ENCODE measurements around the gene TMEM255B.

The TMEM255B gene

DNA sequence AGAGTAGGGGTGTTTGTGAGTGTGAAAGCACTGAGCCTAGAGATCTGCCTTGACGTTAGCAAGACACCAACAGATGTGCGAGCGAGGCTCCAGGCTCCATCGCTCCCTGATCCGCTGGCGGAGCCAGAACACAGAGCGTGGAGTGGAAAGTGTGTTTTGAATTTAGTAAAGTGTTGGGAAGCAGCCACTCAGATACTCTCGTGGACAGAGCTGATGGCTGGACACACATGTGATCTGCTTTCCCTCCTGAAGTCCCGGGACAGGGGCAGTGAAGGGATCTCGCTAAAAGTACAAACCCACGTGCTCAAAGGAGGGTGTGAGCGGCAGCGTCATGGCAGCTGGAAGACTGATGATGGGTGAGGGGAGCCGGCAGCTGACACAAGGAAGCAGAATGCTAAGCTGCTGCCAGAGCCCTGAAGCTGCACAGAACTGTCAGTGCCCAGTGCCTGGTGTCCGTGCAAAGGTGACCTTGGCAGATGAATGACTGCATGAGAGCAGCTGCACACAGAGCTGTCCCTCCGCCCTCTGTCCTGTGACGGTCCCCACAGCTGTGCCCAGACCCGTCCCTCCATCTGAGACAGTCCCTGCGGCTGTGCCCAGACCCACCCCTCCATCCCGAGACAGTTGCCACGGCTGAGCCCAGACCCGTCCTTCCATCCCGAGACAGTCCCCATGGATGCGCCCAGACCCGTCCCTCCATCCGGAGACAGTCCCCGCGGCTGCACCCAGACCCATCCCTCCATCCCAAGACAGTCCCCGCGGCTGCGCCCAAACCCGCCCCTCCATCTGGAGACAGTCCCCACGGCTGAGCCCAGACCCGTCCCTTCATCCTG, 29.6 kb upstream of the TMEM255B start:
- peaks cover 9% of the 10 kb centered on the region for H3K4me1 ChIP-seq (ENCODE audit: control insufficient read depth, insufficient read depth, low read length)
- H3K27me3 ChIP-seq (ENCODE audit: control insufficient read depth, insufficient read depth, low read length), result peaks cover 33% of the 10 kb centered on the region
- peak overlapping the region; percentile 37 for H3K4me2 ChIP-seq (ENCODE audit: low read length)
- H3K4me3 ChIP-seq (ENCODE audit: low read length), result no peak overlapping the region
- H3K9me3 ChIP-seq (replicated peaks; ENCODE audit: low read length), result no peaks in the 10 kb centered on the region
- no peaks in the 10 kb centered on the region for H3K36me3 ChIP-seq (ENCODE audit: insufficient read depth, low read length)
- no peak overlapping the region for H3K9ac ChIP-seq (ENCODE audit: low read depth, low read length)

DNA sequence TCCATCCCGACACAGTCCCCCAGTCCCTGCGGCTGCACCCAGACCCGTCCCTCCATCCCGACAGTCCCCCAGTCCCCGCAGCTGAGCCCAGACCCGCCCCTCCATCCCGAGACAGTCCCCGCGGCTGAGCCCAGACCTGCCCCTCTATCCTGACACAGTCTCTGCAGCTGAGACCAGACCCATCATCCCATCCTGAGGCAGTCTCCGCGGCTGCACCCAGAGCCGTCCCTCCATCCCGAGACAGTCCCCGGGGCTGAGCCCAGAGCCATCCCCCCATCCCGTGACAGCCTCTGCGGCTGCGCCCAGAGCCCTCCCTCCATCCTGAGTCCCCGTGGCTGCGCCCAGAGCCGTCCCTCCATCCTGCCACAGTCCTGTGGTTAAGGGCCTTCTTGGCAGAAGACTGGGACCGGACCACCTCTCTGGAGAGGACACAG, 28.8 kb upstream of the TMEM255B start:
- Histone ChIP-seq H3K4me1 (ENCODE audit: control insufficient read depth, insufficient read depth, low read length) (peaks cover 7% of the 10 kb centered on the region), H3K36me3 (ENCODE audit: insufficient read depth, low read length) (no peaks in the 10 kb centered on the region), H3K27me3 (ENCODE audit: control insufficient read depth, insufficient read depth, low read length) (peaks cover 36% of the 10 kb centered on the region), H3K9ac (ENCODE audit: low read depth, low read length) (no peak overlapping the region), H3K4me3 (ENCODE audit: low read length) (no peak overlapping the region), H3K9me3 (replicated peaks; ENCODE audit: low read length) (no peaks in the 10 kb centered on the region), H3K4me2 (ENCODE audit: low read length) (no peak overlapping the region)

DNA sequence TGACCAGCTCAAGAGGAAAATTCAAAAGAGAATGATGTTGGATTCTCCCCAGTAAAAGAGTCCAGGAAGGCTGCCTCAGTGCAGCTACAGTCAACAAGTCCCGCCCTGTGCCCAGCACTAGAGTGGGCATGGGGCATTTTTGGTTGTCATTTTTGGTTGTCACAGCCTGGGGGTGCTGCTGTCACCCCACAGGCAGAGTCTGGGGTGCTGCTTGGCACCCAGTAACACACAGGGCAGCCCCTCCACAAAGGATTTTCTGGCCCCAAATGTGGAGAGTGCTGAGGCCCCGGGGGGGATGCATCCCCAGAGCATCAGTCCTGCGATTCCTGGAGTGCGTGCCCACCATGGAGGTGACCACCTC, 28.2 kb upstream of the TMEM255B start:
- Histone ChIP-seq H3K4me2 (ENCODE audit: low read length) (no peak overlapping the region), H3K9ac (ENCODE audit: low read depth, low read length) (no peak overlapping the region), H3K9me3 (replicated peaks; ENCODE audit: low read length) (no peaks in the 10 kb centered on the region), H3K4me3 (ENCODE audit: low read length) (no peak overlapping the region), H3K4me1 (ENCODE audit: control insufficient read depth, insufficient read depth, low read length) (peaks cover 7% of the 10 kb centered on the region), H3K27me3 (ENCODE audit: control insufficient read depth, insufficient read depth, low read length) (peaks cover 36% of the 10 kb centered on the region), H3K36me3 (ENCODE audit: insufficient read depth, low read length) (no peaks in the 10 kb centered on the region)

DNA sequence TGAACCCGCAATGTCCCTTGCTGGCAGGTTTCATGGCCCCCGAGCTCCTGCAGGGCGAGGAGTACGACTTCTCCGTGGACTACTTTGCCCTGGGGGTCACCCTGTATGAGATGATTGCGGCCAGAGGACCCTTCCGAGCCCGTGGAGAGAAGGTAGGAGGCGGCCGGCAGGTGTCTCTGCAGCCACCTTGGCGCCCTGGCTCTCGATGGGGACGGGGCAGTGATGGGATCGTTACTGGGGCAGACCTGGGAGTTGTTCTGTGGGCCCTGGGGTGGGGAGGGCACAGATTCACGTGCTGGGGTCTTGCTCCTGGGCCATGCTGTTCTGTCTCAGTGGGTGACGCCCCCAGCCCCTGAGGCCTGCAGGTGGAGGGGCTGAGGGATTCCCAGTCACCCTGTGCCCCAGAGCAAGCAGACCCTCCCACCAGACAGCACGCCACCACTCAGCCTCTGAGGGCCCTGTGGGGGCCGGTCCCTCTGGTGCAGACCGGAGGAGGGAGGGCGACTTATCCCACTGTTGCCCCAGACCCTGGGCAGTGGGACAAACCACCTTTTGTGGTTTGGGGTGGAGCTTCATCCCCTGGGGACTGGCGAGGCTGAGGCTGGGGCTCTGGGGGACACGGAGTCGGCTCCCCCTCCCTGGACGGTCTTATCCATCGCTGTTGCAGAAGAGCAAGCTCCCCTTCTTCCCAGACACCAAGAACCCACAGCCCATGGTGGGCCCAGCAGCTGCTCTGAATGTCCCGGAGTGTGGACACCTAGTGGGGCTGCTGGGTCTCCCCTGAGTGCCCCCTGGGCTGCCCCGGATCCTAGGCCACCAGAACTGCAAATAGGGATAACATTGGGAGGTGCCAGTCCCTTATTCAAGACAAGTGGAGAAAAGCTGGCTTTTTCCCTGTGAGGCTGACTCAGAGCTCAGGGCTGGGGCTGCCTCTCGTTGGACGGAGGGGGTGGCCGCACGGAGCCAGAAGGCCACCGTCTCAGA, 27.5 kb upstream of the TMEM255B start:
- H3K4me2 ChIP-seq (ENCODE audit: low read length), result no peak overlapping the region
- H3K9me3 ChIP-seq (replicated peaks; ENCODE audit: low read length), result no peaks in the 10 kb centered on the region
- H3K4me1 ChIP-seq (ENCODE audit: control insufficient read depth, insufficient read depth, low read length), result peaks cover 7% of the 10 kb centered on the region
- H3K4me3 ChIP-seq (ENCODE audit: low read length), result no peak overlapping the region
- H3K36me3 ChIP-seq (ENCODE audit: insufficient read depth, low read length), result no peaks in the 10 kb centered on the region
- no peak overlapping the region for H3K9ac ChIP-seq (ENCODE audit: low read depth, low read length)
- H3K27me3 ChIP-seq (ENCODE audit: control insufficient read depth, insufficient read depth, low read length), result peaks cover 37% of the 10 kb centered on the region

DNA sequence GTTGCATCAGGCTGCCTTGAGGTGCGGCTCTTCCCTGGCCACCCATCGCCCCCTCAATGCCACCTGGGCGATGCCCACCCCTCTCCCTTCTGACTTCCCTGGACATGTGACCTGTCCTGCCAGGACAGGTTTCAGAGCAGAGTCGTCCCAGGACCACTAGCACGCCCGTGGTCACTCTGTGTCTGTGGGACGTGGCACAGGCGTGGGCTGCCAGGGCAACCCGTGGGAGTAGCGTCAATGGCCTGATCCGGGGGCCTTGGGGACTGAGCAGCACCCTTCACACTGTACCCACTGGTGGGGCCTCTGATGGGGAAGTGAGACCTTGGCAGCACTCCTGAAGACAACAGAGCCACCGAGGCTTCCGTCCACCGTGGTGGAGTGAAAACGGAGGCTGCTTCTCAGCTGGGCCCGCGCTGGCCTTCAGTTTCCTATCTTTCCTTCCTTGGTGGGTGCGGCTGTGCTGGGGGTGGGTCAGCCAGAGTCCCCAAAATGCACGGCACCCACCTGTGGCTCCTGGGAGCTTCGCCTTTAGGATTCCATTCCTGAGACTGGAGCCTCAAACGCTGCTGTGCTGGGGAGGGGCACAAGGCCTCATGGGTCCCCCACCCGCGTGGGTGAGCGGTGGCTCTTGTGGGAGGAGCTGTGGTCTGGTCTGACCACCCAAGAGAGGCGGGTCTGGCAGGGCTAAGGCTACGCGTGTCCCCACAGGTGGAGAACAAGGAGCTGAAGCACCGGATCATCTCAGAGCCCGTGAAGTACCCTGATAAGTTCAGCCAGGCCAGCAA, 26.7 kb upstream of the TMEM255B start:
- H3K9ac ChIP-seq (ENCODE audit: low read depth, low read length), result no peak overlapping the region
- H3K27me3 ChIP-seq (ENCODE audit: control insufficient read depth, insufficient read depth, low read length), result peaks cover 43% of the 10 kb centered on the region
- H3K36me3 ChIP-seq (ENCODE audit: insufficient read depth, low read length), result no peaks in the 10 kb centered on the region
- no peak overlapping the region for H3K4me3 ChIP-seq (ENCODE audit: low read length)
- no peaks in the 10 kb centered on the region for H3K9me3 ChIP-seq (replicated peaks; ENCODE audit: low read length)
- peaks cover 7% of the 10 kb centered on the region for H3K4me1 ChIP-seq (ENCODE audit: control insufficient read depth, insufficient read depth, low read length)
- H3K4me2 ChIP-seq (ENCODE audit: low read length), result no peak overlapping the region

DNA sequence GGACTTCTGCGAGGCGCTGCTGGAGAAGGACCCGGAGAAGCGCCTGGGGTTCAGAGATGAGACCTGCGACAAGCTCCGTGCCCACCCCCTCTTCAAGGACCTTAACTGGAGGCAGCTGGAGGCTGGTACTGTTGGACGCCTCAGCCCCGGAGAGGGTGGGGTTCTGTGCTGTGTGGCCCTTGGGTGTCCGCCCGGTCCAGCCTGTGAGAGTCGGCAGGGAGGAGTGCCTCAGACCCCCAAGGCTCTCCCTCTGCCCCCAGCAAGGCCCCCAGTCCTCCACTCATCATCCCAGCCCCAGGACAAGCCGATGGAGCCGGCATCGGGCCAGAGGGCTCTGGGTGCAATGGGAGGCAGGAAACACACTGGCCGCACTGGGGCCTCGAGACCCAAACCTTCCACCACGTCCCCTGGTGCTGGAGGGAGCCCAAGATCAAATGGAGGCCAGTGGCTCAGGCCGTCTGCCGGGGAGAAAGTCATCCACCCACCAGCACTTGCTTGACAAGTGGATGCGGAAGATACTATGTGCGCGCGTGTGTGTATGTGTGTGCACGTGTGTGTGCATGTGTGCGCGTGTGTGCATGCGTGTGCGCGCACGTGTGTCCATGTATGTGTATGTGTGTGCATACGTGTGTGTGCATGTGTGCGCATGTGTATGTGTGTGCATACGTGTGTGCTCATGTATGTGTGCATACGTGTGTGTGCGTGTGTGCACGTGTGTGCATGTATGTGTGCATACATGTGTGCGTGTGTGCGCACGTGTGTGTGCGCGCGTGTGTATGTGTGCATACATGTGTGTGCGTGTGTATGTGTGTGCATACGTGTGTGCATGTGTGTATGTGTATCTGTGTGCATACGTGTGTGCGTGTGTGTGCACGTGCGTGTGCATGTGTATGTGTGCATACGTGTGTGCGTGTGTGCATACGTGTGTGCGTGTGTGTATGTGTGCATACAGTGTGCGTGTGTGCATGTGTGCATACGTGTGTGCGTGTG, 25.8 kb upstream of the TMEM255B start:
- Histone ChIP-seq H3K9ac (ENCODE audit: low read depth, low read length) (no peak overlapping the region), H3K36me3 (ENCODE audit: insufficient read depth, low read length) (no peaks in the 10 kb centered on the region), H3K4me2 (ENCODE audit: low read length) (no peak overlapping the region), H3K4me1 (ENCODE audit: control insufficient read depth, insufficient read depth, low read length) (peaks cover 7% of the 10 kb centered on the region), H3K27me3 (ENCODE audit: control insufficient read depth, insufficient read depth, low read length) (peaks cover 44% of the 10 kb centered on the region), H3K9me3 (replicated peaks; ENCODE audit: low read length) (no peaks in the 10 kb centered on the region), H3K4me3 (ENCODE audit: low read length) (no peak overlapping the region)

DNA sequence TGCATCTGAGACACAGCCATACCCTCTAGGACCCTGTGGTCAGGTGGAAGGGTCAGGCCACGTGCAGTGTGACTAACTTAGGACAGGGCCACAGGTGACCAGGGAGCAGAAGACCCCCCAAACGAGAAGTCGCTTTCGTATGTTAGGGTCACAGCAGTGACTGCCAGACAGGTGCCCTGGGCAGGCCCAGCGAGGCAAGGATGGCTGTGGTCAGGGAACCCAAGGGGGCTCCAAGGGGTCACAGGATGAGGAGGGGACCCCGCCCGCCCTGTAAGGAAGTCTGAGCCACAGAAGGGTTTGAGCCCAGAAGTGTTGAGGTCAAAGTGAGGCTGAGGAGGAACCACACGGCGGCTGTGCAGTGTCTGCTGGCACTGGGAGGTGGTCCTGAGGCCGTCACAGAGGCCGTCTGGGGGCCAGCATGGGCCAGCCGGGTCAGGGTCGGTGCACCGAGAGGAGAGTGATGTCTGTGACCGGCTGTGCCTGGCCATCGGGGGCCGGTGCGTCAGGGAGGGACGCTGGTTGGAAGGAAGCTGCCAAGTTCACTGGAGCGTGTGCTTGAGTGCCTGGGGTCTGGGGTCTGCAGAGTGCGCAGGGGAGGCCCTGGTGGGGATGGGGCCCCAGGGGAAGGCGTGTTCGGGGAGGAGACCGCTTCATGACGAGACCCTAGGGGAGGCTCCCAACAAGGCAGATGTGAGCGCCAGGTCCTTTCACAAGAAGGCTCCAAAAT, 24.8 kb upstream of the TMEM255B start:
- Histone ChIP-seq H3K27me3 (ENCODE audit: control insufficient read depth, insufficient read depth, low read length) (peaks cover 34% of the 10 kb centered on the region), H3K4me1 (ENCODE audit: control insufficient read depth, insufficient read depth, low read length) (peaks cover 4% of the 10 kb centered on the region), H3K9me3 (replicated peaks; ENCODE audit: low read length) (no peaks in the 10 kb centered on the region), H3K9ac (ENCODE audit: low read depth, low read length) (no peak overlapping the region), H3K36me3 (ENCODE audit: insufficient read depth, low read length) (no peaks in the 10 kb centered on the region), H3K4me2 (ENCODE audit: low read length) (no peak overlapping the region), H3K4me3 (ENCODE audit: low read length) (no peak overlapping the region)

DNA sequence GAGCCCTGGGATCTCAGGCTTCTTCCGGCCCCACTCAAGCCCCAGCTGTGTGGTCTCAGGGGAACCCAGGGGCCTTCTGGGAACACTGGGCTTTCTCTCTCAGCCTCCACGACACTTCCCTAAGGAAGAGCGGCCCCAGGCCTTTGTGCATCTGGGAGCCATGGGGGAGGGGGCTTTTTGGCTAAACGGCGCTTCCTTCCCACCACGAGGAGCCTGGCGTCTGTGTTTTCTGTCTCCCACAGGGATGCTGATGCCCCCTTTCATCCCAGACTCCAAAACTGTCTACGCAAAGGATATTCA, 24.2 kb upstream of the TMEM255B start:
- Histone ChIP-seq H3K4me2 (ENCODE audit: low read length) (no peak overlapping the region), H3K4me3 (ENCODE audit: low read length) (no peak overlapping the region), H3K36me3 (ENCODE audit: insufficient read depth, low read length) (no peaks in the 10 kb centered on the region), H3K9me3 (replicated peaks; ENCODE audit: low read length) (no peaks in the 10 kb centered on the region), H3K4me1 (ENCODE audit: control insufficient read depth, insufficient read depth, low read length) (no peaks in the 10 kb centered on the region), H3K27me3 (ENCODE audit: control insufficient read depth, insufficient read depth, low read length) (peaks cover 31% of the 10 kb centered on the region), H3K9ac (ENCODE audit: low read depth, low read length) (no peak overlapping the region)

DNA sequence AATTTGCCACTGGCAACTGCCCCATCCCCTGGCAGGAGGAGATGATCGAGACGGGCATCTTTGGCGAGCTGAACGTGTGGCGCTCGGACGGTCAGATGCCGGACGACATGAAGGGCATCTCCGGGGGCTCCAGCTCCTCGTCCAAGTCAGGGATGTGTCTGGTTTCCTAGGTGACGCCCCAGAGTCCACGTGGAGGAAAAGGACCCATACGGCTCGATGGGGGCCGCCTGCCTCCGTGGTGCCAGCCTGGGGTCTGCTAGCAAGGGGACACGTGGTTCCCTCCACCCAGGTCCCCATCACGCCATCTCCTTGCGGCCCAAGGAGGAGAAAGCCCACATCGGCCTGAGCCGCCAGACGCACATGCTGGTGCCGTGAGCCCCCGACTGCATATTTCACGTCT, 23.8 kb upstream of the TMEM255B start:
- H3K4me3 ChIP-seq (ENCODE audit: low read length), result no peak overlapping the region
- H3K4me1 ChIP-seq (ENCODE audit: control insufficient read depth, insufficient read depth, low read length), result no peaks in the 10 kb centered on the region
- peaks cover 29% of the 10 kb centered on the region for H3K27me3 ChIP-seq (ENCODE audit: control insufficient read depth, insufficient read depth, low read length)
- no peaks in the 10 kb centered on the region for H3K36me3 ChIP-seq (ENCODE audit: insufficient read depth, low read length)
- no peak overlapping the region for H3K4me2 ChIP-seq (ENCODE audit: low read length)
- no peaks in the 10 kb centered on the region for H3K9me3 ChIP-seq (replicated peaks; ENCODE audit: low read length)
- H3K9ac ChIP-seq (ENCODE audit: low read depth, low read length), result no peak overlapping the region

DNA sequence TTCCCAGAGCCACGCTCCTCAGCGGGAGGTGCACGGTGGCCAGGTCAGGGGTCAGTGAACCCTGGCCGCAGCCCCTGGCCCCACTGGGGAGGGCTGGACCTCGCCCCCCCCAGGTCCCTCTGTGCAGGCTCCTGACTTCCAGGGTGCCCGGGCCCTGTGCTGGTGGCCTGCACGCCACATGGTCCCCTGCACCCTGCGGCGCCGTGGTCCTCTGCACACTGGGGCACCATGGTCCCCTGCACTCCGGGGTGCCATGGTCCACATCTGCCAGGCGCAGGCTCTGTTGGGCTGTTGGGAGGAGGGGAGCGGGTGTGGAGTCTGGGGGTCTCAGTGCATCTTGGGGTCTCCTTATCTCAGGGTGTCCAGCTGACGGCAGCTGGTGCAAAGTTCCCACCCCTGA, 23.3 kb upstream of the TMEM255B start:
- Histone ChIP-seq H3K27me3 (ENCODE audit: control insufficient read depth, insufficient read depth, low read length) (peaks cover 24% of the 10 kb centered on the region), H3K4me2 (ENCODE audit: low read length) (no peak overlapping the region), H3K36me3 (ENCODE audit: insufficient read depth, low read length) (no peaks in the 10 kb centered on the region), H3K4me1 (ENCODE audit: control insufficient read depth, insufficient read depth, low read length) (no peaks in the 10 kb centered on the region), H3K9ac (ENCODE audit: low read depth, low read length) (no peak overlapping the region), H3K9me3 (replicated peaks; ENCODE audit: low read length) (no peaks in the 10 kb centered on the region), H3K4me3 (ENCODE audit: low read length) (no peak overlapping the region)
